UCSD-AML1 (cell line): ENCODE measurements around the gene DNAJB13.
"Not testable (repeated sequence)": the region's sequence is repeated elsewhere in the genome, so short reads cannot be mapped to it uniquely, and the experiment has no call there.

Source experiments
- DNase-seq: peaks from one replicate; lab custom pipeline; 2025; ENCODE audit not compliant: unreplicated experiment; lab: John Stamatoyannopoulos, UW

Gene DNAJB13

DNA sequence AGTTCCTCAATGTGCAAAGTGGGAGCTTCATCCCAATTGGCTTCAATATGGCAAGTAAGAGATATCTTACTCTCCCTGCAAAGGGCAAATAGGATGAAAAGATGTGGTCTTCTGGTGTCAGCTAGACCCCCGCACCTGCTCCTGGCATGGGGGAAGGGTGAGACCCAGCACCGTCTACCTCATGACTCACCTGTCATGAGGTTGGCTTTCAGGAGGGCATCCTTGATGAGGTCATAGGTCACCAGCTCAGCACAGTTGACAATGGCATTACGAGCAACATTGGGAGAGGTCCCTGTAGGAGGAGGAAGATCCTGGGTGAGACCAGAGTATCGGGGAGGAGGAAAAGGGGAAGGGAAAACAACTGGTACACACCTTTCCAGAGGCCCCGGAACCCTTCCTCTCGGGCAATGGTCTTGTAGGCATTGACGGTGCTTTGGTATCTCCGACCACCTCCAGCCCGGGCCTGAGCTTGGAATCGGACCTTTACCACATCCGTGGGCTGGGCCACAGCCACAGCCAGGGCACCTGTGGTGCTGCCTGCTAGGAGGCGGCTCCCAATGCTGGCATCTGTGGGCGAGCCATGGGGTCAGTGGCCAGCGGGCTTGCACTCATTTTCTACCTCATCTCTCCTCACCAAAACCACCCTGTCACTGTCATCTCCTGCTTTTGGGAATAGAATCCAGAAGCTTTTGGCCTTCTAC is 25.8 kb downstream of the DNAJB13 start:
- DNase-seq: no peak

DNA sequence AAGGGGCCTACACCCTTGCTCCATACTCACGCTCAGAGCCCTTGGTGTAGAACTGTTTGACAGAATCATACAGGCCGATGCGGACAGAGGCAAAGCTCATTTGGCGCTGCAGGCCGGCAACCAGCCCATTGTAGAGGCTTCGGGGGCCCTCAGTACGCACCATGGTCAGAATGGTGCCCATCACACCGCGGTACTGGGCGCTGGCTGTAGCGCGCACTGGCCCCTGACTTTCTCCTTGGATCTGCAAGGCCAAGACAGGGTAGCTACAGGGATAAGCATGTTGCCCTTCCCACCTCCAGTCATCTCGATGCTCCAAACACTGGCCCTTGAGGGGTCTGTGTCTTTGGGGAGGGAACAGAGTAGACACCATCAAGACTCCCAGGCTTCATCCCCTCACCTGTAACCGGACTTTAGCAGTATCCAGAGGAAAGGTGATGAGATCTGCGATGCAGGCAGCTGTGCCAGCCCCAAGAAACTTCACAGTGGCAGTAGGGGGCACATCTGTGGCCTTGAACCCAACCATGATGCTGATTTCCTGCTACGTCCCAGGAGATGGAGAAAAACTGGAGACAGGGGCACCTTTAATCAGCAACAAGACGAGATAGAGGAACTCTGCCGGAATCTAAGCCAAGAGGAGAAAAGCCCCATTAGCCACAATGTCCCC is 27.2 kb downstream of the DNAJB13 start:
- no peak for DNase-seq

DNA sequence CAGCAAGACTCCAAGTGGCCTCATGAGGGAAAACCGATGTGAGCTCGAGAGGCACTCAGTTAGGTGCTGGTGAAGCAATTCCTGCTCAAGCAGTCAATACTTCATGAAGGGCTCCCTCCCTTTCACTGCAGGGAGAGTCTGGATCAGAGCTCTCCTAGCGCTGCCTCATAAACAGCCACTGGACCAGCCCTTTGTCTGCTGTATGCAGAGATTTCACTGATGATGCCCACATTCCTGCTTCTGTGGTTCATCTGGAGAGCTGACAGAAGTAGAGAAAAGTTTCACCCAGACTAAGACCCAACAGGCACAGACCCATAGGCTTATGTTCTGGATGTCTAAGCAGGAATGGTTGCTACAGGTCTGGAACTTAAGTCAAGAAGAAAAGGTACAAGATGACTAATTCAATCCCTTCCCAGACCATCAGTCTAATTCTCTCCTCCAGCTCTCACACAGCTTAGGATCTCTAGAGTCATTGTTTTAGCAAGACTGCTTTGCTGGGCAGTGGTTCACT is 27.8 kb downstream of the DNAJB13 start:
- no peak for DNase-seq

DNA sequence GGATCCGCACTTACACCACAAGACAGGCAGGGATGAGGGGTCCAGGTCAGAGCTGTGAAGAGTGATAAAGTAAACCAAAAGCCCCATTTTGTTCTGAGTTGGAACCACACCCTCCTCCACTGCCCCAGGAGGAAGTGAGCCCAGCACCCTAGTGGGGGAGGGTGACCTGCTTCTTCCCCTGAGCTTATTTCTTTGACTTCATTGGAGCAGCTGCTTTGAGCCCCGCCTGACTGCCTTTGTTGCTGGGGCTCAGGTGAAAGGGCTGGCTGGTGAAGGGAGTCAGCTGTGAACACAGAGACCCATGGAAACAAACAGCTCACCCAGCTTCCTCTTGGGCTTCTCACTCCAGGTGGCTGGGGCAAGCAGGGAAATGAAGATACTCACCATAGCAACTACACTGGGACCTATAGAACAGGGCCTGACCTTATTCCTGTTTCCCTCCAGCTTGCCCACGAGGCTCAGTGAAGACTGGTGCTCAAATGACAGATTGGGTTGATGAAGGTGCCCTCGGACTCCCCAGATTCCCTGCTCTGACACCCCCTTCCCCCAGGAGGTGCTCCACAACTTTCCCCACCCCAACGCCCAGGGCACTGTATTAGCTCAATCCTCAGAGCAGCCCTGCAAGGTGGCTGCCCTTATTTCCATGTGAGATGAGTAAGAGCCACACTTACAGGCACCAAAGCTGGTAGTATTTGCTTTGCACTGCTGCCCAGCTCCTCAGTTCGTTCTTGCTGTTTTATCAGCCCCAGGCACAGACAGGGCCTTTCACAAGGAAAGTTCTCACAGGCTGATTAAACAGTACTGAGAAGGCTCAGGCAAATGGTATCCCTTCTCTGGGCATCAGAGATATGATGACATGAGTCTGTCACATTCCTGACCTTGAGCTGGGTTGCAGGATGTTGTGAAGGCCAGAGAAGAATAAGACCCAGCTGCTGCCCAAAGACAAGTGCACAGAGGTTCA is 29.5 kb downstream of the DNAJB13 start:
- peak; percentile 57 for DNase-seq

DNA sequence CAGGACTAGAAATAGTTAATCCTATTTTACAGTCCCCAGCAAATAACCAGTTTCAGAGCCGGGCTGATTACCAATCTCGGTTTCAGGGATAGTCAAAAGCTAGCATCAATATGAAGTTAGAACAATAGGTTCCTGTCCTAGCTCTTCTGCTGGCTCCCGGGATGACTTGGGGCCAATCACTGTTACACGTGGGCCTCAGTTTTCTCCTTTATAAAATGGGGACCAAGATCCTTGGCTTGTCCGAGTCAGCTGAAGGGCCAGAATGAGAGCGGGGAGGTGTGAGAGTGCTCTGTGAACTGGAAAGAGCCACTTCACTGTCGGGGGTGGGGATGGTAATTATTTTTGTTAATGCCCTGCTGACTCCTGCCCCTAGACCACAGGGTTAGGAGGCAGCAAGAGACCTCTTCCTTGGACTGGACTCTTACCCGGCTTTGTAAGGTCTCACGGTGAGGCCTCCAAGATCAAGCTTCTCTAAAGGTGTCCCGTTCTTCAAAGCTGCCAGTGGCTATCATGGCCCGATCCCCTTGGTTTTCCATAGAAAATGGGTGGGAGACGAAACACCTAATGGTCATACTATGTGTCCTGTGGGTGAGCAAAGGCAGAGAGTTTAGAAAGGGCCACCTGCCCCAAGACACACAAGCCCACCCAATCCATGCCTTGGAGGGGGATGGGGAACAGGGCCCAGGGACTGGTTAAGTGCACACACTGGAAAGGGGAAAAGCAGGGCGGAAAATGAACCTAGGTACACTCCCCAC is 30.4 kb downstream of the DNAJB13 start:
- DNase-seq: no peak

DNA sequence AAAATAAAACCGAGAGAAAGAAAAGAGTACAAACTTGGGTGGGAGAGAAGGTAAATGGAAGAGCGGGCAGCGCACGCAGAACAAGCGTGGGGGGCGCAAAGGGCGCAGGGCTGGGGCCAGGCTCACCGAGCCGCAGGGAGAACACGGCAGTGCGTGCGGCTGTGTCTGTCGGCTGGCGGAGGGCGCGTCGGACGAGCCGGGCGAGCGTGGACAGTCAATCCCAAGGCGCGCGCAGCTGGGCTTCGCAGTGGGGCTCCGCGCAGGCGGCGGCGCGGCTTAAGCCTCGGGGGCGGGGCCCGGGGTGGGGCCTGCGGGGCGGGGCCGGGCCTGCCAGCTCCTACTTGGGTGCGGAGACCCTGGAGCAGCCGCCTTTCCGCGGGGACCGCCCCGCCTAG is 31.8 kb downstream of the DNAJB13 start, which contains the start of gene UCP2:
Gene UCP2, minus strand, starts transcription at position 249 of the 395 bp plus-strand sequence. CDS start 4,465 bp downstream, outside the sequence.
- peak; percentile 92 for DNase-seq

DNA sequence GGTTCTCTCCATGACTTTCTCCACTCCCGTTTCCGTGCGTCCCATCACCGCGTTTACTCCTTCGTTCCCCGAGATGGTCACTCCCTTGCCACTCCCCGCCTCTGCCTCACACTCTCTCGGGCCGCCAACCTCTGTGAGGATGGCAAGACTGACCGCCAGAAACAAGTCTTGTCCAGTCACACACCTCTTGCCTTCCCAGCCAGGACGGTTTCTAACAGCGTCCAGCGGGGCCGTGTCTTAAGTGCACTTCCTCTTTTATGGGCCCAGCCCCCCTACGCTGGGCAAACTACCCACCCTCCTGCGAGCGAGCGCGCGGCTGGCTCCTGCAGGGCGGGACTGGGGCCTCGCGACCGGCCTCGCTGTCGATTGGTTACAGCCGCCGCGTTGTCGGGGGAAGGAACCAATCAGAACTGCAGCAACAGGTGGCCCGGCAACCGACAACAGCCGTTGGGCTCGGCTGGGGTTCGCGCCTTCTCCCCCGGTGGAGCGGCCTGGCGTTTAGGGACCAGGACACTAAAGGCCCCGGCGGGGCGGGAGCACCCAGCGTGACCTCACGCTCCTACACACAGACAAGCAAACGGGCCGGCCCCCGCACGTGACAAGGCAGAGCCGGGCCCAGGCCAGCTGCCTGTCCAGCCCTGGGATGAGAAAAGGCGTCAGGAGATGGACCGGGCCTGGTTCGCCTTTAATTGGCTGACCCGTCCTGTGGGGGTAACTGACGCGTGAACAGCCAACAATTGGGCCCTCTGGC is 32.3 kb downstream of the DNAJB13 start:
- DNase-seq: peak; percentile 95

DNA sequence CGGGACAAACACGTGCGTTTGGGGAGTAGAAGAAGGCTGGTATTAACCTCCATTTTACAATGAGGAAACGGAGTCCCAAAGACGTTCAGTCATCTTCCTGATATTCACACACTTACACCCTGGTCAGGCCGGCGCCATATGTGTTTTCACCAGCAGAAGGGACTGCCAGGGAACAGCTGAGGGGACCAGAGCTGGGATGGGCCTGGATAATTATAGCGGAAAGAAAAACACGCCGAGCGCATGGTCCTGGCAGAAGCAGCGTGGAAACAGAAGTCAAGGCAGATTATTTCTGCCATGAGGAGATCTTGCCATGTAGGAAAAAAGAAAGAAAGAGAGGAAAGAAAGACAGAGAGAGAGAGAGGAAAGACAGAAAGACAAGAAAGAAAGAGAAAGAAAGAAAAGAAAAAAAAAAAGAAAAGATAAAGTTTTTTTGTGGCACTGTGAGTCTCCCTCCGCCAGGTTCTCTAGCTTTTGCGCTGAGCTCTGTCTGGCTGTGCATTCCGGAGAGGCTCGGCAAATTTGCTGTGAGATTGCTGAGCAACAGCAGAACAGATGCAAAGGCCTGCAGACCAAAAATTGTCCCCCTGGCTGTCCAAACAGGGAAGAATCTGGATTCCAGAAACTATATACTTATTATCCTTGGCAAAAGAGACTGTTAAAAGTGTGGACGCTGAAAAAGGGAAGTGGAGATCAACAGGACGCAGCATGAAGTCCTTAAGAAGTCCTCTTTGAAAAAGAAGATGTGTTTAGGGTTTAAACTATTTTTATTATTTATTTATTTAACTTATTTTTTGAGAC is 33.1 kb downstream of the DNAJB13 start:
- no peak for DNase-seq

DNA sequence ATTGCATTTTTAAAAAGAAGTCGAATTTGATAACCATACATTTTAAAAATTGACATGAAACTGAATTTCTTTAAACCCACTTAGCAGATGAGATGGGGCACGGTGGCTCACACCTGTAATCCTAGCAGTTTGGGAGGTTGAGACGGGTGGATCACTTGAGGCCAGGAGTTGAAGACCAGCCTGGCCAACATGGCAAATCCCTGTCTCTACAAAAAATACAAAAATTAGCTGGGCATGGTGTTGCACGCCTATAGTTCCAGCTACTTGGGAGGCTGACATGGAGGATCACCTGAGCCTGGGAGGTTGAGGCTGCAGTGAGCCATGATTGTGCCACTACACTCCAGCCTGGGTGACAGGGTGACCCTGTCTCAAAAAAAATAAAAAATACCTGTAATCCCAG is 34.8 kb downstream of the DNAJB13 start:
- DNase-seq: not testable (repeated sequence)

DNA sequence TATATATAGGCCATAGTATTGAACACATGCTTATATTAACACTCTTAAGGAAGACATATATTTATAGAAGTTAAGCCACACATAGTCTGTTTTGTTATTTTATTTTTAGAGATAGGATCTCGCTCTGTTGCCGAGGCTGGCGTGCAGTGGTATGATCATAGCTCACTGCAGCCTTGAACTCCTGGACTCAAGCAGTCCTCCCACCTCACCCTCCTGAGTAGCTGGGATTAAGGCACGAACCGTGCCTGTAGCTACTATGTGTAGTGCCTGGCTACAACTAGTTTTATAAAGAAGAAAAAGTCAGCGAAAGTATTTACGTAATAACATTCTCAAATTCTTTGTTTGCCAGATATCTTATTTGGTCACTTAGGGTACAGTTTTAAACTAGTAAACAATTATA is 37.4 kb downstream of the DNAJB13 start:
- DNase-seq: no peak

DNA sequence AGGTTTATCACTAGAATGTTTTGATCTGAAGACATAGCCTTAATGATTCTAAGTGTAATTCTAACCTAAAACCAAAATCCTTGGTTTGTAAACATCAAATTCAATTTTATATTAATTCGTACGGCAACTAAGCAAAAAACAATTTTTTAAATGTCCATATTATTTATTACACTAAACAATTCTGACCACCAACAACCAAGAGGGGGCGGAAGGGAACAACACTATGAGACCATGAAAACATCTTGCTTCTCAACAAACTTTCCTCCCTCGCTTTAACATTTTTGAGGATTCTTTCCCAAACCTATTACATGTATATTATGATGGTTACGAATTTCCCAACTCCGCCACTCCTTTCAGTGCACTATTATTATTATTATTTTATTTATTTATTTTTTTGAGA is 38.3 kb downstream of the DNAJB13 start:
- DNase-seq: no peak

DNA sequence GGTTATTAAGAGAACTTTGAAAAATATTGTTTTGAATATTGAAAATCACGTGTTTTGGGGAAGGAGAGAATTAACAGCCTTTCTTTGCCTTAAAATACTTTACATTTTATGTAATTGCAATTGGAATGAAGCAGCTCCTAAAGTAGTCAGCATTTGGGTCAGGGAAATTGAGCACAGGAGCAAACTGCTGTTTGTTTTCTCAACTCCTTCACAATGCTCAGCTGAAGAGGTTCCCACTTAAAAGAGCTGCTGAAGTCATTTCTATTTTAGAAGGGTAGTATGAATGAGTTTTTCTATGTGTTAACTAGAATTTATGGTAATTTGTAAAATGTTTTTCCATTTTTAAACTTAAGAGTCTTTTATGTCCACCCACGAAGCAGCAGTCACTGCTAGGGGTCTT is 39.9 kb downstream of the DNAJB13 start:
- no peak for DNase-seq

DNA sequence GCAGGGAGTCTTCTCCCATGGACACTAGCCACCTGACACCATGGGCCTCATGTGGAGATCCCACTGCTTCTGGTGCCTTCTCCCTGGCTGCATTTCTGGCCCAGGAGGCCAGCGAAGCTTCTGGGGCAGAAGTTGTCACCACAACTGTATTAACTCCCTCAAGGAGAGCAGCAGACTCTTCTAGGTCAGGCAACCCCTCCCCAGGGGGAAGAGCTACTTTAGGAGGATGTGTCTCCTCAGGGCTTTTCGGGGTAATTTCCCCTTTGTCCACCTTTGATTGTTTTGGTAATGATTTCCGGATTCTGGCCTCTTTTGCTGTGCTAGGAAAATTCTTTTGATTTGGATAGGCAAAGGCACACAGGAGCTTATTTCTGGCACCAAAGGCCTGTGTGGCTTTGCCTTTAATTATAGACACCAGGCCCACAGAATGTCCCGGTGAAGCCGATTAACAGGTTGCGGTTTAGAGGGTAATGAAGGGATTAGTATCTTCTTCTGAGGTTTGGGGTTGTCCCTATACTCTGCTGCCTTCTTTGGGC is 40.7 kb downstream of the DNAJB13 start:
- no peak for DNase-seq

DNA sequence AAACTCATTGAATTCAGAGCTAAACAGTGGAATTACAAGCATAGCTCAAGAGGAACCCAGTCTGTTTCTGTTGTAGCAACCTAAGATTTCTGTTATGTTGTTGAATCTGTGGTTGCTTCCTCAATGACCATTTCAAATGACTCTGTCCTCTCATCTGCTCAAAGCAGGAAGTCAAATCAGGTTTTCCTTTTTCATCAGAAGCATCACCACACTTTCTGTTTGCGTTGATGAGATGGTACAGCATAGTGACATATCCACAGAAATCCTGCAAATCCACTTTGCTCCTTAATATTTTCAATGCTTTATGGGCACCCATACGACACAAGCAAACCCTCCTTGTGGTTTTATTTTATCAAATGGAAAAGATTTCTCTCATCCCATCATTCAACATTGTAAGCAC is 44.4 kb downstream of the DNAJB13 start:
- DNase-seq: no peak

DNA sequence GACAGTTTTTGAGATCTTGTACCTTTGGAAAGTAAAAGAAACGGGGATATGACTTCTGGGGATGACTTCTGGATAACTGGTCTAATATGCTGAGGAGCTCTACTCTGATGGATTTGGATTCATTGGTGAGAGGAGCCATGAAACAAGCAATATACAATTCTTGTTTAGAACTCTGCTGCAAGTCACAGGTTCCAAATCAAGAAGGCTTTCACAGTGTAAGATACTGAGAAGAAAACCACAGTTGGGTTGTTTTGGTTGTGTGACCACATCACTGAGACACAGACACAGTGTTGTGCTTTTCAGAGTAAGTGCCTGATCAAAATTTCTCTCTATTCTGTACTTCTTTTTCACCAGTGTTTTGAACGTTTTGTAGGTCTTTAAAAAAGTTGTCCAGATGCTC is 44.9 kb downstream of the DNAJB13 start:
- no peak for DNase-seq

DNA sequence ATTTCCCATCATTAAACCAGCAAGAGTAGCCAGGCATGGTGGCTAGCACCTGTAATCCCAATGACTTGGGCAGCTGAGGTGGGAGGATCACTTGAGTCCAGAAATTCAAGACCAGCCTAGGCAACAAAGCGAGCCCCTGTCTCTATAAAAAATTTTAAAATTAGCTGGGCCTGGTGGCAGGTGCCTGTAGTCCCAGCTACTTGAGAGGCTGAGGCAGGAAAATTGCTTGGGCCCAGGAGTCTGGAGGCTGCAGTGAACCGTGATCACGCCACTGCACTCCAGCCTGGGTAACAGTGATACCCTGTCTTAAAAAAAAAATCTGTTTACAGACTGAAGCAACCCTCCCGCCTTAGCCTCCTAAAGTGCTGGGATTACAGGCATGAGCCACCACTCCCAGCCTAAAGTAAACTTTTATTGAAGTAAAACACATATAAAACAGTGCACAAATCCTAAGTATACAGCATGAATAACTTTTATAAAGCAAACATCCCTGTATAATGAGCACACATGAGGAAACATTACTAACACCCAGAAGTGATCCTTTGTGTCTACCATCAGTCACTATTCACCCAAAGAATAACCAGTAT is 45.4 kb downstream of the DNAJB13 start:
- no peak for DNase-seq

DNA sequence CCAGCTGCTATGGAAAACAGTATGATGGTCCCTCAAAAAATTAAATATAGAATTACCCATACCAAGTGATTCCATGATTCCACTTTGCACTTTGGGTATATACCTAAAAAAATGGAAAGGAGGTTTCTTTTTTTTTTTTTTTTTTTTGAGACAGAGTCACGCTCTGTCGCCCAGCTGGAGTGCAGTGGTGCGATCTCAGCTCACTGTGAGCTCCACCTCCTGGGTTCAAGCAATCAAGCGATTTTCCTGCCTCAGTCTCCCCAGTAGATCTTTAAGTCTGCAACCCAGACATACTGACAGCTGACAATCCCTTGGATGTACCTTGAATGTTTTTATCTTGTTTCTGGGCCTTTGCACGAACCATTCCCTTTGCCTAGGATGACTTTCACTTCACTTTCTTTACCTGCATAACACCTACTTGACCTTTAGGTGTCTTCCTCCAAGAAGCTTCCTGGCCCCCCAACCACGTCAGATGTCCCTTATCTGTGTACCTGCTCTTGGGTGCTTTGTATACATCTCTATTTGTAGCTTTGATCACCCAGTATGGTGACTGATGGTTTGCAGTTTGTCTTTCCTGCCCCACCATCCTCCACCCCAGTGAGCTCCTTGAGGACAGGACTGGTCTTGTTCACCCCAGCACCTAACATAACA is 46.4 kb downstream of the DNAJB13 start:
- DNase-seq: no peak
